AG08396 (cell line): ENCODE results near the gene SP140.
"Not testable (repeated sequence)": the region's sequence is repeated elsewhere in the genome, so short reads cannot be mapped to it uniquely, and the experiment has no call there.

Source experiments
- DNase-seq: peaks from one replicate; pipeline ENCODE4 v3.0.0; 2012; ENCODE audit warnings: low spot score, mixed read lengths

Gene SP140

GRCh38 chr2:230225486-230225885 lies at the start of gene SP140:
TSS of gene SP140 (plus strand) at chr2:230225736. CDS start at chr2:230225845, 109 bp downstream.
- DNase-seq = no peak

- no peak for DNase-seq
Observed at GRCh38 chr2:230176996-230177395, 48.5 kb upstream of the SP140 start.

- no peak for DNase-seq
Observed at GRCh38 chr2:230178546-230179485, 46.7 kb upstream of the SP140 start.

- DNase-seq = no peak
Observed at GRCh38 chr2:230179907-230180306, 45.6 kb upstream of the SP140 start.

GRCh38 chr2:230181195-230181594 lies 44.3 kb upstream of the SP140 start:
- DNase-seq = no peak

GRCh38 chr2:230184727-230185578 lies 40.6 kb upstream of the SP140 start:
- DNase-seq = peak; percentile 27

- DNase-seq = no peak
Observed at GRCh38 chr2:230202430-230203109, 23.0 kb upstream of the SP140 start.

- no peak for DNase-seq
Observed at GRCh38 chr2:230203110-230203676, 22.3 kb upstream of the SP140 start.

- DNase-seq = no peak
Observed at GRCh38 chr2:230205034-230205433, 20.5 kb upstream of the SP140 start.

GRCh38 chr2:230205721-230206120 lies 19.8 kb upstream of the SP140 start:
- DNase-seq = no peak

GRCh38 chr2:230208576-230208975 lies 17.0 kb upstream of the SP140 start:
- DNase-seq = no peak

- DNase-seq = no peak
Observed at GRCh38 chr2:230209422-230210051, 16.0 kb upstream of the SP140 start.

GRCh38 chr2:230216489-230216888 lies 9.0 kb upstream of the SP140 start:
- DNase-seq = no peak

GRCh38 chr2:230217424-230217823 lies 8.1 kb upstream of the SP140 start:
- DNase-seq = no peak

GRCh38 chr2:230218421-230218820 lies 7.1 kb upstream of the SP140 start:
- no peak for DNase-seq

GRCh38 chr2:230219419-230220331 lies 5.9 kb upstream of the SP140 start, which contains the start of gene SP110:
TSS of gene SP110 (minus strand) at chr2:230219984. CDS start at chr2:230216927, 3,057 bp downstream.
- peak; percentile 86 for DNase-seq

- DNase-seq = no peak
Observed at GRCh38 chr2:230220347-230220969, 5.1 kb upstream of the SP140 start.

GRCh38 chr2:230221493-230221892 lies 4.0 kb upstream of the SP140 start:
- no peak for DNase-seq

GRCh38 chr2:230222829-230223228 lies 2.7 kb upstream of the SP140 start:
- not testable (repeated sequence) for DNase-seq

- DNase-seq = no peak
Observed at GRCh38 chr2:230224458-230224857, 1.1 kb upstream of the SP140 start.
